ENCODE measurements around the gene PDE6C.

DNA sequence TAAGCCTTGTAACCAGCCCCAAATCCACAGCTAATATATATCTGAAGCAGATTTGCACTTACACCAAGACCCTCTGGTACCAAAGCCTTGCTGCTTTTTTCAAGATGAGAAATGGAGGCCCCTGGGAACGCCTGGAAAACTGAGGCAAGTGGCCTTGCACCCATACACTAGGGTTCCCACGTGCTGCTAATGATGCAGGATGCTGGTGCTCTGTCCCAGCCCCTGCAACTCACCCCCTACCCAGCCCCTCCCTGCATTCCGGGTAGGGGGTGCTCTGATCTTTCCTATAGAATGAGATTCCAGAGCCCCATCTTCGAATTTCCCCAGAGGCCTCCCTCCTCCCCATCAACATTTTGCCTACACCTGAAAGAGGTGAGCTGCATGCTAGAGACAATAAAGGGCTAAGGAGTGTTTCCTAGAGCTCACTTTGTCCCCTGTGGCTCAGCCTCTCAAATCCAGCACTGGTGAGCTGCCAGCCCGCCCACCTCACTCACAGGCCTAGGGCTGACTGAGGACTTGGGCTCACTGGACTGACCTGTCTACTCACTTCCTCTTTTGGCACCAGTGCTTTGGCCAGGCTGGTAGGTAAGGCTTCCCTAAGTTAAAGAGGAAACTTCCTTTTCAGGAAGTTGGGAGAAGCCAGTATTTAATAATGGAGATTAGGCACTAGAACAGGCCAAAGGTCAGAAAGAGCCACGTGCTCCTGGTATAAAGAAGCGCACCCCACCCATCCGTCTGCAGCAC lies 21.1 kb upstream of the PDE6C start:
- TF ChIP-seq, protein P1, sequence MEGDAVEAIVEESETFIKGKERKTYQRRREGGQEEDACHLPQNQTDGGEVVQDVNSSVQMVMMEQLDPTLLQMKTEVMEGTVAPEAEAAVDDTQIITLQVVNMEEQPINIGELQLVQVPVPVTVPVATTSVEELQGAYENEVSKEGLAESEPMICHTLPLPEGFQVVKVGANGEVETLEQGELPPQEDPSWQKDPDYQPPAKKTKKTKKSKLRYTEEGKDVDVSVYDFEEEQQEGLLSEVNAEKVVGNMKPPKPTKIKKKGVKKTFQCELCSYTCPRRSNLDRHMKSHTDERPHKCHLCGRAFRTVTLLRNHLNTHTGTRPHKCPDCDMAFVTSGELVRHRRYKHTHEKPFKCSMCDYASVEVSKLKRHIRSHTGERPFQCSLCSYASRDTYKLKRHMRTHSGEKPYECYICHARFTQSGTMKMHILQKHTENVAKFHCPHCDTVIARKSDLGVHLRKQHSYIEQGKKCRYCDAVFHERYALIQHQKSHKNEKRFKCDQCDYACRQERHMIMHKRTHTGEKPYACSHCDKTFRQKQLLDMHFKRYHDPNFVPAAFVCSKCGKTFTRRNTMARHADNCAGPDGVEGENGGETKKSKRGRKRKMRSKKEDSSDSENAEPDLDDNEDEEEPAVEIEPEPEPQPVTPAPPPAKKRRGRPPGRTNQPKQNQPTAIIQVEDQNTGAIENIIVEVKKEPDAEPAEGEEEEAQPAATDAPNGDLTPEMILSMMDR (IDR thresholded peaks at IDR 0.05) = no peak
- no peak for TF ChIP-seq POLR2A (IDR thresholded peaks at IDR 0.05)
